ENCODE data around the gene CMC2. TPM values are rescaled to one million over a fixed set of nuclear protein-coding genes. Genes with fewer than 3 reads are reported as not detected.

CMC2 gene
- total and polyA plus RNA-seq, 10 of the 15 experiments (the other 5 are each of a cell fraction or from before 2014, with no cell fraction given) = 62.8 to 251 (median 157) TPM

- TF ChIP-seq SREBF2 (IDR thresholded peaks at IDR 0.05; ENCODE audit: low read length) (no peak), ATF2 (IDR thresholded peaks at IDR 0.05; ENCODE audit: low read length) (no peak)
These were observed 58.7 kb downstream of the CMC2 start (continued) for GRCh38 chr16:80947708-80948625.

- no peak for FAIRE-seq
- RAD21 ChIA-PET (ENCODE audit: unreplicated experiment) = no interaction called here
- Histone ChIP-seq H3K27me3 (replicated peaks in 1 of 2; ENCODE audit: control insufficient read depth in 2 of 2, insufficient read depth in 2 of 2, low read length in 1 of 2) (0 out of 4 replicates have a peak, but pooled peaks cover 0 to 2% of the 10 kb centered on the region in 2 experiments), H3K36me3 (ENCODE audit: control insufficient read depth in 2 of 2, insufficient read depth in 2 of 2, low read length in 1 of 2) (no peaks in the 10 kb centered on the region), H3K9me3 (replicated peaks; ENCODE audit: control insufficient read depth, insufficient read depth, low read length) (no peaks in the 10 kb centered on the region), H3K79me2 (ENCODE audit: control insufficient read depth, insufficient read depth, low read length) (no peaks in the 10 kb centered on the region), H3K4me3 (no peak overlapping the region), H2AFZ (ENCODE audit: control insufficient read depth, low read depth, low read length) (no peak overlapping the region), H3K4me2 (ENCODE audit: control insufficient read depth, insufficient read depth) (no peak overlapping the region), H4K20me1 (ENCODE audit: control insufficient read depth, insufficient read depth) (no peaks in the 10 kb centered on the region), H3K27ac (ENCODE audit: control insufficient read depth, insufficient read depth) (no peak overlapping the region), H3K4me1 (ENCODE audit: control insufficient read depth, insufficient read depth, low read length) (no peaks in the 10 kb centered on the region), H3K9ac (ENCODE audit: control insufficient read depth, insufficient read depth, low read length) (no peak overlapping the region)
- intact Hi-C loops (cut with micrococcal nuclease; ENCODE audit: unreplicated experiment) = no loop called here
- CTCF ChIA-PET = no interaction called here
- in situ Hi-C loops (cut with MboI) = no loop called here
- SMC1A ChIA-PET (ENCODE audit: uncharacterized antibody, unreplicated experiment) = interaction anchor here (2.0 kb wide), 1 partner anchor 420 kb away, joined by 12 read pairs; no protein-coding TSS in a partner anchor
- DNase-seq (ENCODE audit: low read depth, low spot score) = no peak
- BruUV-seq (replicated peaks) = no TSS peak
- ATAC-seq = no peak
- WGBS (ENCODE audit: insufficient coverage, insufficient replicate concordance, low lambda C conversion rate, missing lambda C conversion rate) = 67% methylated on average over 5 of the region's 5 CpGs
- POLR2A ChIA-PET = no interaction called here
- TF ChIP-seq DPF2 (IDR thresholded peaks at IDR 0.05) (no peak), BCL3 (IDR thresholded peaks at IDR 0.05; ENCODE audit: borderline replicate concordance, insufficient read depth, low read depth, low read length, poor library complexity, severe bottlenecking) (no peak), HDAC2 (IDR thresholded peaks at IDR 0.05) (no peak), WRNIP1 (IDR thresholded peaks at IDR 0.05; ENCODE audit: borderline replicate concordance, low read depth, low read length) (no peak), GATAD2B (conservative IDR thresholded peaks at IDR 0.05; ENCODE audit: low read depth) (no peak), MYC (IDR thresholded peaks at IDR 0.05; ENCODE audit: insufficient read depth, insufficient read length, insufficient replicate concordance, low read length, severe bottlenecking) (no peak), POLR2AphosphoS5 (IDR thresholded peaks at IDR 0.05; ENCODE audit: low read length) (no peak), KAT2A (conservative IDR thresholded peaks at IDR 0.05; ENCODE audit: control insufficient read depth, low read depth, low read length) (no peak), RCOR1 (conservative IDR thresholded peaks at IDR 0.05; ENCODE audit: low read depth, low read length) (no peak), IRF5 (IDR thresholded peaks at IDR 0.05; ENCODE audit: borderline replicate concordance) (no peak), ZBTB40 (IDR thresholded peaks at IDR 0.05; ENCODE audit: borderline replicate concordance) (no peak)
These were observed 59.4 kb downstream of the CMC2 start for GRCh38 chr16:80947239-80947638.

All from GM12878 (cell line).